ENCODE measurements around the gene KNCN. TPM values are rescaled to one million over a fixed set of nuclear protein-coding genes. Genes with fewer than 3 reads are reported as not detected.
A peak's percentile ranks its signal among the peaks of the same experiment; 100 is the strongest.

The KNCN gene
- total RNA-seq, 1 donor = not detected

DNA sequence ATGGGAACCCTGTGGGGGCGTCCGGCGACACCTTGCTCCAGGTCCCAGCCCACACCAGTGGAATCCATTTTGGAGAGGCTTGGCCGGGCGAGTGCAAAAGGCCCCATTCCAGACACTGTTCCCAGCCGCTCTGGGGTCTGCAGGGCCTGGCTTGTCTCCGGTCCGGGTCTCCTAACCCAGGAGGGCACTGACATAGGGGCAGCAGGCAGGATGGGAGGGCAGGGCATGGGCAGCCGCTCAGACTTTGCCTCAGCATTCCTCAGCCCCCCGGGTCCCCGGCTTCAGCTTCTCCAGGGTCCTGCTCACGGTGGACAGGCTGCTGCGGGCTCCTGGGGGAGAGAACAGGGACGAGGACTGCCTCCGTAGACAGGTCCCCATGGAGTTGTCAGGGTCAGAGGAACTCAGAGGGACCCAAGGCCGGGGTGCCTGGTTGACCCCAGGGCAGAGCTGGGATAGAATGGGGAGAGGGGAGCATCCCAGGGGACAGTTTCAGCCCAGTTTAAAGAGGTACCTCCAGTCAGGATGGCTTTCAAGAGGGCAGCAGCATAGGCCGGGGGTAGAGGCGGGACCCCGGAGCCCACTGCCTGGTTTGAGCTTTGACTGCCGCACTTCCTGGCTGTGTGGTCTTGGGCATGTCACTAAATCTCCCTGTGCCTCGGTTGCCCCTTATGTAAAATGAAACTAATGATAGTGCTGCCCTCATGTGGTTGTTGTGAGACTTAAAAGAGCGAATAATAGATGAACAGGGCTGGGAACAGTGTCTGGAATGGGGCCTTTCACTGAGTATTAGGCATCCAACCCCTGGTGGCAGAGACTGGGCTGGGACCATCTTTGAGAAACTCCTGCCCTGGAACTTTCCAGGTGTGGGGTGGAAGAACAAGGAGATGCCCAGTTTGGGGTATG is 3.7 kb downstream of the KNCN start:
- TF ChIP-seq, protein P1, sequence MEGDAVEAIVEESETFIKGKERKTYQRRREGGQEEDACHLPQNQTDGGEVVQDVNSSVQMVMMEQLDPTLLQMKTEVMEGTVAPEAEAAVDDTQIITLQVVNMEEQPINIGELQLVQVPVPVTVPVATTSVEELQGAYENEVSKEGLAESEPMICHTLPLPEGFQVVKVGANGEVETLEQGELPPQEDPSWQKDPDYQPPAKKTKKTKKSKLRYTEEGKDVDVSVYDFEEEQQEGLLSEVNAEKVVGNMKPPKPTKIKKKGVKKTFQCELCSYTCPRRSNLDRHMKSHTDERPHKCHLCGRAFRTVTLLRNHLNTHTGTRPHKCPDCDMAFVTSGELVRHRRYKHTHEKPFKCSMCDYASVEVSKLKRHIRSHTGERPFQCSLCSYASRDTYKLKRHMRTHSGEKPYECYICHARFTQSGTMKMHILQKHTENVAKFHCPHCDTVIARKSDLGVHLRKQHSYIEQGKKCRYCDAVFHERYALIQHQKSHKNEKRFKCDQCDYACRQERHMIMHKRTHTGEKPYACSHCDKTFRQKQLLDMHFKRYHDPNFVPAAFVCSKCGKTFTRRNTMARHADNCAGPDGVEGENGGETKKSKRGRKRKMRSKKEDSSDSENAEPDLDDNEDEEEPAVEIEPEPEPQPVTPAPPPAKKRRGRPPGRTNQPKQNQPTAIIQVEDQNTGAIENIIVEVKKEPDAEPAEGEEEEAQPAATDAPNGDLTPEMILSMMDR (IDR thresholded peaks at IDR 0.05; ENCODE audit: extremely low read depth, low read depth, low read length) = peak; percentile 64
- H3K27ac ChIP-seq (ENCODE audit: low read depth, low read length) = no peak overlapping the region
- H3K4me1 ChIP-seq (ENCODE audit: insufficient read depth, low read length) = peaks cover 2% of the 10 kb centered on the region
- H3K79me2 ChIP-seq (ENCODE audit: insufficient read depth, low read length) = no peaks in the 10 kb centered on the region
- peaks cover 48% of the 10 kb centered on the region for H3K27me3 ChIP-seq (ENCODE audit: insufficient read depth, low read length)
- H3K36me3 ChIP-seq (ENCODE audit: insufficient read depth, low read length) = no peaks in the 10 kb centered on the region
- H3K9me3 ChIP-seq (ENCODE audit: low read depth, low read length) = no peaks in the 10 kb centered on the region
- peak overlapping the region; percentile 74 for H2AFZ ChIP-seq (ENCODE audit: low read length)
- peak overlapping the region; percentile 69 for H3K4me2 ChIP-seq (ENCODE audit: insufficient read depth, low read length)
- peak overlapping the region; percentile 38 for H3K4me3 ChIP-seq (ENCODE audit: insufficient read depth, low read length)
- no peaks in the 10 kb centered on the region for H4K20me1 ChIP-seq (ENCODE audit: insufficient read depth, low read length)
- DNase-seq (ENCODE audit: insufficient read length, low spot score, missing footprints) = peak; percentile 94

DNA sequence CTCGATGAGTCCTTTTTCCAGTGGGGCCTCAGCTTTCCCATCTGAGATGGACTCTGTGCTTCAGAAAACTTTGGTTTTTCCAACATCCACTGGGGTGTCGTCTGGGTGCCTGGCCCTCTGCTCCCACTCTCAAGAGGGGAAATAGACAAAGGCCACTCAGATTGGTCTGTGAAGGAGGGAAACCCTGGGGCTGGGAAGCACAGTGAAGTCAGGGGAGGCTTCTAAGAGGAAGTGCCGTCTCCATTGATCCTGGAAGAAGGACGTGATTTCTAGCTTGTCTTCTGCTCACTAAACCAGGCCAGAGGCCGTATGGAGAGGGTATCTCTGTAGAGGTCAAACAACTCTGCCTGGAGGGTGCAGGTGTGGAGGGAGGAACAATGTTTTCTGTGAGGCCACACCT is 5.2 kb downstream of the KNCN start:
- no peaks in the 10 kb centered on the region for H4K20me1 ChIP-seq (ENCODE audit: insufficient read depth, low read length)
- no peak overlapping the region for H2AFZ ChIP-seq (ENCODE audit: low read length)
- H3K4me1 ChIP-seq (ENCODE audit: insufficient read depth, low read length) = peaks cover 2% of the 10 kb centered on the region
- no peak for DNase-seq (ENCODE audit: insufficient read length, low spot score, missing footprints)
- no peaks in the 10 kb centered on the region for H3K36me3 ChIP-seq (ENCODE audit: insufficient read depth, low read length)
- TF ChIP-seq, protein P1 (IDR thresholded peaks at IDR 0.05; ENCODE audit: extremely low read depth, low read depth, low read length) = no peak
- no peak overlapping the region for H3K27ac ChIP-seq (ENCODE audit: low read depth, low read length)
- H3K79me2 ChIP-seq (ENCODE audit: insufficient read depth, low read length) = no peaks in the 10 kb centered on the region
- no peak overlapping the region for H3K4me2 ChIP-seq (ENCODE audit: insufficient read depth, low read length)
- no peak overlapping the region for H3K4me3 ChIP-seq (ENCODE audit: insufficient read depth, low read length)
- peaks cover 52% of the 10 kb centered on the region for H3K27me3 ChIP-seq (ENCODE audit: insufficient read depth, low read length)
- no peaks in the 10 kb centered on the region for H3K9me3 ChIP-seq (ENCODE audit: low read depth, low read length)

DNA sequence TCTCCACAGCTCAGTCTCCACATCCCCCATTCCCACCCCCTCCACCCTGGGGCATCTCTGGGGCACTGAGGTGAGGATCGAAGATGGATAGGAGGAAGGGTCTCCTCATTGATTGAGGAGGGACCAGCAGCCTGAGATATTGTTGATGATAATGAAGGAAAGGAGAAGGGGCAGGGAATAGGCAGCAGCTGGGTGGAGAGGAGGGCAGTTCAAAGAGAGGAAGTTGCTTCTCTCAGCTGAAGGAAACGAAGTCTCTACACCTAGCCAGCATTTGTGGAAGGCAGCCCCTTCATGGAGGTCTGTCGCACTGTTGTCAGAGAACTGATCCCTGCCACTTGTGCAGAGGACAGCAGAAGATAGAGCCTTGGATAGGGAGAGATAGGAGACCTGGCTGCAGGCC is 5.7 kb downstream of the KNCN start:
- DNase-seq (ENCODE audit: insufficient read length, low spot score, missing footprints) = no peak
- no peak overlapping the region for H3K27ac ChIP-seq (ENCODE audit: low read depth, low read length)
- TF ChIP-seq, protein P1 (IDR thresholded peaks at IDR 0.05; ENCODE audit: extremely low read depth, low read depth, low read length) = no peak
- peaks cover 51% of the 10 kb centered on the region for H3K27me3 ChIP-seq (ENCODE audit: insufficient read depth, low read length)
- H3K4me2 ChIP-seq (ENCODE audit: insufficient read depth, low read length) = no peak overlapping the region
- no peaks in the 10 kb centered on the region for H3K79me2 ChIP-seq (ENCODE audit: insufficient read depth, low read length)
- H3K4me1 ChIP-seq (ENCODE audit: insufficient read depth, low read length) = peaks cover 2% of the 10 kb centered on the region
- no peaks in the 10 kb centered on the region for H3K36me3 ChIP-seq (ENCODE audit: insufficient read depth, low read length)
- no peak overlapping the region for H2AFZ ChIP-seq (ENCODE audit: low read length)
- H3K4me3 ChIP-seq (ENCODE audit: insufficient read depth, low read length) = no peak overlapping the region
- H4K20me1 ChIP-seq (ENCODE audit: insufficient read depth, low read length) = no peaks in the 10 kb centered on the region
- H3K9me3 ChIP-seq (ENCODE audit: low read depth, low read length) = no peaks in the 10 kb centered on the region

DNA sequence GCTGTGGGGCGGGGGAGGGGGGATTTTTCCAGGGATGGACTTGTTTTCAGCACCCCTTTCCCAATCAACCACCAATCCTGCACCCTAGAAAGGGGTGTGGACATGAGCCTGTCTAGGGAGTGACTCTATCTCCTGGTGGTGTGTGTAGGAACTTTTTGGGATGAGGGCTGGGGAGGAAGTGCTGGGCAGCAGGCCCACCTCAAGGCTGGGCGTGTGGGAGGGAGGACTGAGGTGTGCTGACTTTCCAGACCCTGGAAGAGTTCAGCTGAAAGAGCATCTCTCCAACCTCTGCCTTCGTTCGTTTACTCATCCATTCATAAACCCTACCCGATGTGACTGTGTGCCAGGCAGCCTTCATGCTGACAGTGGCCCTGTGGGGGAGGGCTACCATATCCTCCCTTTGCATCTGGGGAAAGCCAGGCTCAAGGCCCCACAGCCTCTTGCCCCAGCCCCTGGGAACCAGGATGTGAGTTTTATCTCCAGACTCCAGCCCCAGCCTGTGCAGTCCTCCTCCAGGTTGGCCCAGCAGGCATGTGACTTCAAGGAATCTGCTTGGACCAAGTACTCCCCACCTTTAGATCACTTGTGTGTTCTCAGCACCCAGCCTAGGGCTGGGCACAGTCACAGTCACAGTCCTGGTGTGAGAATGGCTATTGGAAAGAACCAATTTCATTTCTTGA is 6.7 kb downstream of the KNCN start:
- Histone ChIP-seq H3K27ac (ENCODE audit: low read depth, low read length) (no peak overlapping the region), H4K20me1 (ENCODE audit: insufficient read depth, low read length) (no peaks in the 10 kb centered on the region), H3K79me2 (ENCODE audit: insufficient read depth, low read length) (no peaks in the 10 kb centered on the region), H3K4me1 (ENCODE audit: insufficient read depth, low read length) (peaks cover 8% of the 10 kb centered on the region), H2AFZ (ENCODE audit: low read length) (no peak overlapping the region), H3K36me3 (ENCODE audit: insufficient read depth, low read length) (no peaks in the 10 kb centered on the region), H3K4me3 (ENCODE audit: insufficient read depth, low read length) (no peak overlapping the region), H3K4me2 (ENCODE audit: insufficient read depth, low read length) (no peak overlapping the region), H3K9me3 (ENCODE audit: low read depth, low read length) (no peaks in the 10 kb centered on the region), H3K27me3 (ENCODE audit: insufficient read depth, low read length) (peaks cover 51% of the 10 kb centered on the region)
- TF ChIP-seq, protein P1 (IDR thresholded peaks at IDR 0.05; ENCODE audit: extremely low read depth, low read depth, low read length) = no peak
- no peak for DNase-seq (ENCODE audit: insufficient read length, low spot score, missing footprints)
